Measurements from ENCODE around the gene PIK3C2A. TPM values are rescaled to one million over a fixed set of nuclear protein-coding genes. Genes with fewer than 3 reads are reported as not detected.

Gene PIK3C2A
- total and polyA plus RNA-seq, 2 donors (not counting 3 experiments of a cell fraction or from before 2014, with no cell fraction given) = 33.7 to 142 TPM

DNA sequence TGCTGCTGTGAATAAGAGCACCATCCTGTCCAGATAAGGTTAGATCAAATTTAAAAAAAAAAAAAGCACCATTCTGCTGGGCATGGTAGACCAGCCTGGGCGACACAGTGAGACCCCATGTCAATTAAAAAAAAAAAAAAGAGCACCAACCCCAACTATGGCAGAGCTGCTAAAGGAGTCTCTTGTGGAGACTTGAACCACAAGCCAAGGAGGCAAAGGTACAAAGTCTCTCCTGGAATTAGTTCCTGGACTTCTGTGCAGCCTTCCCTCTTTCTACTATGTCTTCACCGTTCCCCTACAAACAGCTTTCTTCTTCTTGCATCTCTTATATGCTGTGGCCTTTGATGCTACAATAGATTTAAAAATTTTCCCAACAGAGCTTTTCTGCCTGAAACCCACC lies 1.3 kb downstream of the PIK3C2A start:
- peaks cover 5% of the 10 kb centered on the region for H4K20me1 ChIP-seq (replicated peaks; ENCODE audit: control insufficient read depth, extremely low read depth, insufficient read depth, low read length)
- ChIA-PET CTCF (interaction anchor here (2.2 kb wide), 1 partner anchor 18 kb away, joined by 7 read pairs; no protein-coding TSS in a partner anchor), POLR2A (interaction anchor here (0.6 to 0.7 kb wide), 2 partner anchors 129 to 418 kb away, joined by 7 read pairs; partner anchors contain the start of gene RPS13)
- DNase-seq (ENCODE audit: low read depth, low spot score) (peak; percentile 26), FAIRE-seq (no peak)
- no peaks in the 10 kb centered on the region for H3K27me3 ChIP-seq (ENCODE audit: control insufficient read depth in 2 of 2, insufficient read depth in 2 of 2, low read length in 2 of 2)
- intact Hi-C loops (cut with micrococcal nuclease) (loop anchor here (2.0 to 5.0 kb wide), 2 partner anchors 46 to 1116 kb away; partner anchors contain the start of genes GTF2H1 and HPS5), dilution Hi-C loops (cut with MboI; ENCODE audit: extremely low pct_ligation_motif_present, low sequenced_read_pairs) (no loop called here)
- peak overlapping the region; percentile 98 for H3K27ac ChIP-seq (ENCODE audit: insufficient read depth, low read depth, low read length)
- no peaks in the 10 kb centered on the region for H3K9me3 ChIP-seq (replicated peaks; ENCODE audit: control insufficient read depth, insufficient read depth, low read length)
- peaks cover 0 to 2% of the 10 kb centered on the region in 2 experiments for H3K36me3 ChIP-seq (ENCODE audit: control insufficient read depth in 2 of 2, extremely low read depth in 1 of 2, insufficient read depth in 2 of 2, low read length in 2 of 2)
- H3K9ac ChIP-seq (replicated peaks; ENCODE audit: extremely low read depth, insufficient read depth, low read length) = peak overlapping the region; percentile 98
- TF ChIP-seq POLR2AphosphoS5 (IDR thresholded peaks at IDR 0.05; ENCODE audit: insufficient read depth, low read depth, low read length) (no peak), MYC (IDR thresholded peaks at IDR 0.05; ENCODE audit: low read depth, low read length) (no peak), MAX (IDR thresholded peaks at IDR 0.05; ENCODE audit: insufficient read depth, insufficient read length) (no peak), EZH2 (IDR thresholded peaks at IDR 0.05; ENCODE audit: borderline replicate concordance, low read depth, low read length, severe bottlenecking) (no peak), GATA2 (IDR thresholded peaks at IDR 0.05; ENCODE audit: insufficient read depth, insufficient read length, low read depth, low read length) (no peak), POLR2A (IDR thresholded peaks at IDR 0.05; ENCODE audit: low read depth, low read length) (no peak), JUN (IDR thresholded peaks at IDR 0.05; ENCODE audit: borderline replicate concordance, insufficient read depth, insufficient read length, low read depth) (no peak), FOS (IDR thresholded peaks at IDR 0.05; ENCODE audit: borderline replicate concordance, insufficient read depth, low read length) (no peak)
- TF ChIP-seq, protein P1, sequence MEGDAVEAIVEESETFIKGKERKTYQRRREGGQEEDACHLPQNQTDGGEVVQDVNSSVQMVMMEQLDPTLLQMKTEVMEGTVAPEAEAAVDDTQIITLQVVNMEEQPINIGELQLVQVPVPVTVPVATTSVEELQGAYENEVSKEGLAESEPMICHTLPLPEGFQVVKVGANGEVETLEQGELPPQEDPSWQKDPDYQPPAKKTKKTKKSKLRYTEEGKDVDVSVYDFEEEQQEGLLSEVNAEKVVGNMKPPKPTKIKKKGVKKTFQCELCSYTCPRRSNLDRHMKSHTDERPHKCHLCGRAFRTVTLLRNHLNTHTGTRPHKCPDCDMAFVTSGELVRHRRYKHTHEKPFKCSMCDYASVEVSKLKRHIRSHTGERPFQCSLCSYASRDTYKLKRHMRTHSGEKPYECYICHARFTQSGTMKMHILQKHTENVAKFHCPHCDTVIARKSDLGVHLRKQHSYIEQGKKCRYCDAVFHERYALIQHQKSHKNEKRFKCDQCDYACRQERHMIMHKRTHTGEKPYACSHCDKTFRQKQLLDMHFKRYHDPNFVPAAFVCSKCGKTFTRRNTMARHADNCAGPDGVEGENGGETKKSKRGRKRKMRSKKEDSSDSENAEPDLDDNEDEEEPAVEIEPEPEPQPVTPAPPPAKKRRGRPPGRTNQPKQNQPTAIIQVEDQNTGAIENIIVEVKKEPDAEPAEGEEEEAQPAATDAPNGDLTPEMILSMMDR (IDR thresholded peaks at IDR 0.05; ENCODE audit: extremely low read depth in 1 of 2, insufficient read depth in 1 of 2, low read depth in 1 of 2, low read length in 2 of 2) = no peak
- H3K4me3 ChIP-seq (replicated peaks in 1 of 3; ENCODE audit: insufficient read depth in 1 of 3, low read depth in 1 of 3, low read length in 3 of 3) = peak overlapping the region; percentile 62 to 99 (median 98)
- H3K9me1 ChIP-seq (replicated peaks; ENCODE audit: control insufficient read depth, extremely low read depth, insufficient read depth, low read length) = no peaks in the 10 kb centered on the region
- peaks cover 28% of the 10 kb centered on the region for H3K4me1 ChIP-seq (ENCODE audit: control insufficient read depth, extremely low read depth, insufficient read depth, low read length)
- no peak overlapping the region for H2AFZ ChIP-seq (ENCODE audit: low read depth, low read length)
- peaks cover 57% of the 10 kb centered on the region for H3K79me2 ChIP-seq (ENCODE audit: control insufficient read depth, insufficient read depth, low read length)
- BruUV-seq (replicated peaks) = no TSS peak
- H3K4me2 ChIP-seq (ENCODE audit: insufficient read depth, low read length) = peak overlapping the region; percentile 96
